SK-N-SH (cell line): ENCODE results near the gene ANKRD44. TPM values are rescaled to one million over a fixed set of nuclear protein-coding genes. Genes with fewer than 3 reads are reported as not detected.

Experiments used
- CTCF ChIA-PET: fragments of 300-600, 350-600 bp; formaldehyde crosslinking; extraction: SDS; loops from one replicate; lab custom pipeline; 2021; lab: Yijun Ruan, JAX
- POLR2A ChIA-PET: fragments of 350-600 bp; sonication (Branson Sonifier 250); formaldehyde crosslinking; extraction: SDS; loops from one replicate; lab custom pipeline; 2020; ENCODE audit warnings: antibody characterized with exemption, inconsistent platforms; lab: Yijun Ruan, JAX
- DNase-seq: peaks from one replicate; pipeline ENCODE4 v3.0.0; 2012
- H2AFZ ChIP-seq: fragments of 200-600 bp; sonication (generic); 2 replicates; pipeline ENCODE4 v1.8.1; 2016; ENCODE audit warnings: antibody characterized with exemption, mild to moderate bottlenecking, low read depth
- H3F3A ChIP-seq: fragments of 200-600 bp; sonication (generic); replicated peaks from 2 replicates; pipeline ENCODE3; 2016; ENCODE audit warnings: antibody characterized with exemption, mild to moderate bottlenecking; ENCODE audit not compliant: insufficient read depth
- H3K27ac ChIP-seq, 2 experiments: fragments of 200-500 bp in 1 of 2; fragments of 200-600 bp in 1 of 2; sonication (Bioruptor generic) in 1 of 2; sonication (generic), shearing (Covaris generic) in 1 of 2; 2 replicates each; pipeline versions ENCODE4 v1.5.1 to v1.6.1; 2014 to 2016; ENCODE audit warnings: low read depth in 2 of 2, inconsistent platforms in 1 of 2, low read length in 1 of 2, mild to moderate bottlenecking in 1 of 2, mixed read lengths in 1 of 2
- H3K27me3 ChIP-seq: fragments of 200-600 bp; sonication (generic), shearing (Covaris generic); 2 replicates; pipeline ENCODE4 v1.6.1; 2016; ENCODE audit warnings: mixed run types; ENCODE audit not compliant: insufficient read depth
- H3K36me3 ChIP-seq, 2 experiments: fragments of 200-500 bp in 1 of 2; fragments of 200-600 bp in 1 of 2; sonication (Bioruptor generic) in 1 of 2; sonication (generic) in 1 of 2; replicated peaks in 1 of 2; 2 replicates each; pipeline versions ENCODE3 to v1.5.1; 2014 to 2016; ENCODE audit warnings: low read length in 1 of 2, mild to moderate bottlenecking in 1 of 2; ENCODE audit not compliant: insufficient read depth in 2 of 2, control insufficient read depth in 1 of 2
- H3K4me1 ChIP-seq, 2 experiments: fragments of 200-500 bp in 1 of 2; fragments of 200-600 bp in 1 of 2; sonication (Bioruptor generic) in 1 of 2; sonication (generic), shearing (Covaris generic) in 1 of 2; 2 replicates each; pipeline versions ENCODE4 v1.5.1 to v1.6.1; 2014 to 2016; ENCODE audit warnings: low read depth in 1 of 2, low read length in 1 of 2, mixed run types in 1 of 2; ENCODE audit not compliant: insufficient read depth in 2 of 2, control insufficient read depth in 1 of 2
- H3K4me2 ChIP-seq: fragments of 200-600 bp; sonication (generic), shearing (Covaris generic); 2 replicates; pipeline ENCODE4 v1.6.1; 2017; ENCODE audit warnings: mixed run types
- H3K4me3 ChIP-seq, 2 experiments: fragments of 200-500 bp in 1 of 2; fragments of 200-600 bp in 1 of 2; sonication (Bioruptor generic) in 1 of 2; sonication (generic), shearing (Covaris generic) in 1 of 2; 2 replicates each; pipeline versions ENCODE4 v1.5.1 to v1.8.1; 2014 to 2016; ENCODE audit warnings: low read depth in 2 of 2, inconsistent platforms in 1 of 2, low read length in 1 of 2, mild to moderate bottlenecking in 1 of 2, mixed read lengths in 1 of 2, moderate library complexity in 1 of 2
- H3K79me2 ChIP-seq: fragments of 200-600 bp; sonication (generic); 2 replicates; pipeline ENCODE4 v1.8.1; 2017; ENCODE audit warnings: mild to moderate bottlenecking; ENCODE audit not compliant: insufficient read depth
- H3K9ac ChIP-seq: fragments of 200-600 bp; sonication (generic); 2 replicates; pipeline ENCODE4 v1.6.1; 2017; ENCODE audit warnings: mixed run types
- H3K9me2 ChIP-seq: fragments of 200-600 bp; sonication (generic); 2 replicates; pipeline ENCODE4 v1.6.1; 2017; ENCODE audit warnings: mixed run types
- H3K9me3 ChIP-seq: fragments of 200-600 bp; sonication (generic); 2 replicates; pipeline ENCODE4 v1.6.1; 2017; ENCODE audit warnings: mixed run types, mild to moderate bottlenecking, moderate library complexity
- H4K20me1 ChIP-seq: fragments of 200-600 bp; sonication (generic); 2 replicates; pipeline ENCODE4 v1.6.1; 2017; ENCODE audit warnings: mild to moderate bottlenecking, mixed run types; ENCODE audit not compliant: insufficient read depth
- CTCF ChIP-seq: fragments of 200-600 bp; sonication (generic); IDR thresholded peaks from 2 replicates; pipeline ENCODE4 v1.6.1; 2017; ENCODE audit warnings: antibody characterized with exemption, mild to moderate bottlenecking, moderate library complexity
- ELF1 ChIP-seq: IDR thresholded peaks from 2 replicates; pipeline ENCODE4 v1.4.0; 2012
- EP300 ChIP-seq, 2 experiments: IDR thresholded peaks; 2 replicates each; pipeline versions ENCODE4 v1.4.0 to v1.6.1; 2012; ENCODE audit warnings: borderline replicate concordance in 1 of 2, low read depth in 1 of 2, low read length in 1 of 2
- FOSL2 ChIP-seq: IDR thresholded peaks from 2 replicates; pipeline ENCODE4 v1.4.0; 2012; ENCODE audit warnings: low read depth, mild to moderate bottlenecking, moderate library complexity, borderline replicate concordance
- GABPA ChIP-seq: IDR thresholded peaks from 2 replicates; pipeline ENCODE4 v1.4.0; 2012; ENCODE audit warnings: low read depth, mild to moderate bottlenecking
- GATA2 ChIP-seq: sonication (generic); formaldehyde crosslinking; IDR thresholded peaks from 2 replicates; pipeline ENCODE4 v1.5.0; 2020; ENCODE audit warnings: mild to moderate bottlenecking, missing genetic modification reagents
- JUND ChIP-seq: IDR thresholded peaks from 2 replicates; pipeline ENCODE4 v1.4.0; 2012
- MAX ChIP-seq: IDR thresholded peaks from 2 replicates; pipeline ENCODE4 v1.4.0; 2012; ENCODE audit warnings: low read depth
- PBX3 ChIP-seq: IDR thresholded peaks from 2 replicates; pipeline ENCODE4; 2012
- POLR2AphosphoS5 ChIP-seq: IDR thresholded peaks from 2 replicates; pipeline ENCODE4 v1.6.1; 2012; ENCODE audit warnings: low read depth, low read length
- RCOR1 ChIP-seq: fragments of 150-350 bp; IDR thresholded peaks from 2 replicates; pipeline ENCODE4 v1.6.1; 2017; ENCODE audit warnings: antibody characterized with exemption, low read length
- RFX5 ChIP-seq: IDR thresholded peaks from 2 replicates; pipeline ENCODE4 v1.6.1; 2012; ENCODE audit warnings: mild to moderate bottlenecking, improper control_type of control experiment, low read length
- RXRA ChIP-seq: IDR thresholded peaks from 2 replicates; pipeline ENCODE4 v1.4.0; 2012; ENCODE audit warnings: low read depth, mild to moderate bottlenecking, borderline replicate concordance
- SIN3A ChIP-seq: IDR thresholded peaks from 2 replicates; pipeline ENCODE4 v1.6.1; 2012; ENCODE audit warnings: low read depth, mild to moderate bottlenecking, low read length, moderate library complexity, borderline replicate concordance
- USF2 ChIP-seq: fragments of 150-350 bp; IDR thresholded peaks from 2 replicates; pipeline ENCODE4 v1.6.1; 2017; ENCODE audit warnings: antibody characterized with exemption, low read length, low read depth, borderline replicate concordance
- ZBTB33 ChIP-seq: IDR thresholded peaks from 2 replicates; pipeline ENCODE4 v1.4.0; 2012; ENCODE audit warnings: low read depth, borderline replicate concordance
- WGBS: methylation state at CpG from one replicate; pipeline ENCODE4 v1.1.6; 2017; ENCODE audit warnings: low lambda C conversion rate; 5-methylcytosine and 5-hydroxymethylcytosine counted together
- polyA plus RNA-seq, 3 experiments: library from polyadenylated mRNA; depleted of rRNA; stranded (reverse); fragments of >200 nt; gene quantifications; 2 replicates each; pipeline ENCODE4 v1.2.3, GENCODE V29; 2012
- TF ChIP-seq, protein P1 (sequence below): IDR thresholded peaks from 2 replicates; pipeline ENCODE4 v1.6.1; 2012; ENCODE audit warnings: mild to moderate bottlenecking, low read depth, low read length, moderate library complexity

Gene ANKRD44
- polyA plus RNA-seq, 1 of the 3 experiments (the other 2 are of a cell fraction): 12.5 TPM

- TF ChIP-seq, protein P1, sequence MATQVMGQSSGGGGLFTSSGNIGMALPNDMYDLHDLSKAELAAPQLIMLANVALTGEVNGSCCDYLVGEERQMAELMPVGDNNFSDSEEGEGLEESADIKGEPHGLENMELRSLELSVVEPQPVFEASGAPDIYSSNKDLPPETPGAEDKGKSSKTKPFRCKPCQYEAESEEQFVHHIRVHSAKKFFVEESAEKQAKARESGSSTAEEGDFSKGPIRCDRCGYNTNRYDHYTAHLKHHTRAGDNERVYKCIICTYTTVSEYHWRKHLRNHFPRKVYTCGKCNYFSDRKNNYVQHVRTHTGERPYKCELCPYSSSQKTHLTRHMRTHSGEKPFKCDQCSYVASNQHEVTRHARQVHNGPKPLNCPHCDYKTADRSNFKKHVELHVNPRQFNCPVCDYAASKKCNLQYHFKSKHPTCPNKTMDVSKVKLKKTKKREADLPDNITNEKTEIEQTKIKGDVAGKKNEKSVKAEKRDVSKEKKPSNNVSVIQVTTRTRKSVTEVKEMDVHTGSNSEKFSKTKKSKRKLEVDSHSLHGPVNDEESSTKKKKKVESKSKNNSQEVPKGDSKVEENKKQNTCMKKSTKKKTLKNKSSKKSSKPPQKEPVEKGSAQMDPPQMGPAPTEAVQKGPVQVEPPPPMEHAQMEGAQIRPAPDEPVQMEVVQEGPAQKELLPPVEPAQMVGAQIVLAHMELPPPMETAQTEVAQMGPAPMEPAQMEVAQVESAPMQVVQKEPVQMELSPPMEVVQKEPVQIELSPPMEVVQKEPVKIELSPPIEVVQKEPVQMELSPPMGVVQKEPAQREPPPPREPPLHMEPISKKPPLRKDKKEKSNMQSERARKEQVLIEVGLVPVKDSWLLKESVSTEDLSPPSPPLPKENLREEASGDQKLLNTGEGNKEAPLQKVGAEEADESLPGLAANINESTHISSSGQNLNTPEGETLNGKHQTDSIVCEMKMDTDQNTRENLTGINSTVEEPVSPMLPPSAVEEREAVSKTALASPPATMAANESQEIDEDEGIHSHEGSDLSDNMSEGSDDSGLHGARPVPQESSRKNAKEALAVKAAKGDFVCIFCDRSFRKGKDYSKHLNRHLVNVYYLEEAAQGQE: no peak
- no peak for TF ChIP-seq RXRA
- no peak for TF ChIP-seq RCOR1
- TF ChIP-seq CTCF: no peak
- TF ChIP-seq EP300 (IDR thresholded peaks at IDR 0.05; ENCODE audit: borderline replicate concordance in 1 of 2, low read depth in 1 of 2, low read length in 1 of 2): no peak
- no peak for TF ChIP-seq MAX
- no peak for TF ChIP-seq SIN3A
- TF ChIP-seq FOSL2: no peak
These were observed 342.1 kb downstream of the ANKRD44 start (continued) for GRCh38 chr2:196968516-196968915.

GRCh38 chr2:196967775-196968174 is 342.8 kb downstream of the ANKRD44 start:
- Histone ChIP-seq H3K27ac (no peak overlapping the region), H4K20me1 (no peaks in the 10 kb centered on the region), H3K4me3 (no peak overlapping the region), H3K79me2 (no peaks in the 10 kb centered on the region), H2AFZ (no peak overlapping the region), H3F3A (no peaks in the 10 kb centered on the region), H3K4me2 (no peak overlapping the region), H3K36me3 (no peaks in the 10 kb centered on the region), H3K27me3 (no peaks in the 10 kb centered on the region), H3K4me1 (no peaks in the 10 kb centered on the region), H3K9me2 (no peaks in the 10 kb centered on the region), H3K9me3 (no peaks in the 10 kb centered on the region), H3K9ac (no peak overlapping the region)
- ChIA-PET POLR2A (no interaction called here), CTCF (no interaction called here)
- WGBS: 69% methylated on average over 3 of the region's 3 CpGs
- DNase-seq: no peak
- no peak for TF ChIP-seq EP300 (IDR thresholded peaks at IDR 0.05; ENCODE audit: borderline replicate concordance in 1 of 2, low read depth in 1 of 2, low read length in 1 of 2)
- no peak for TF ChIP-seq ELF1
- no peak for TF ChIP-seq RFX5
- no peak for TF ChIP-seq RXRA
- no peak for TF ChIP-seq SIN3A
- no peak for TF ChIP-seq PBX3
- no peak for TF ChIP-seq JUND
- TF ChIP-seq, protein P1: no peak
- no peak for TF ChIP-seq ZBTB33
- TF ChIP-seq USF2: no peak
- TF ChIP-seq GATA2: no peak
- no peak for TF ChIP-seq GABPA
- TF ChIP-seq POLR2AphosphoS5: no peak
